Mesothelial cell of epicardium (in vitro differentiated cells): ENCODE results near the gene SMG6. TPM values are rescaled to one million over a fixed set of nuclear protein-coding genes. Genes with fewer than 3 reads are reported as not detected.

Experiments used
- DNase-seq, 2 experiments: peaks; one replicate each; pipeline ENCODE4 v3.0.0; 2021; ENCODE audit warnings: low spot score in 2 of 2; ENCODE audit not compliant: unreplicated experiment in 2 of 2
- H3K27ac Mint-ChIP-seq: 2 replicates; pipeline ENCODE4 v1.8.0; 2021; ENCODE audit warnings: mixed read lengths
- H3K27me3 Mint-ChIP-seq: 2 replicates; pipeline ENCODE4 v1.8.0; 2021; ENCODE audit warnings: low read depth, mixed read lengths
- H3K36me3 Mint-ChIP-seq: 2 replicates; pipeline ENCODE4 v1.8.0; 2021; ENCODE audit warnings: mixed read lengths
- H3K4me1 Mint-ChIP-seq: 2 replicates; pipeline ENCODE4 v1.8.0; 2021; ENCODE audit warnings: mixed read lengths
- H3K4me3 Mint-ChIP-seq: 2 replicates; pipeline ENCODE4 v1.8.0; 2021; ENCODE audit warnings: mild to moderate bottlenecking, moderate library complexity, mixed read lengths
- H3K9me3 Mint-ChIP-seq: 2 replicates; pipeline ENCODE4 v1.8.0; 2021; ENCODE audit warnings: mixed read lengths
- CTCF ChIP-seq: fragments of 200-600 bp; sonication (generic); IDR thresholded peaks from one replicate; pipeline ENCODE4 v1.5.0; 2021; ENCODE audit warnings: antibody characterized with exemption; ENCODE audit not compliant: unreplicated experiment
- total RNA-seq: library from RNA; stranded (reverse); gene quantifications from 3 replicates; pipeline ENCODE4 v1.2.1, GENCODE V29; 2021

Gene SMG6
- total RNA-seq, 1 donor from 2014 or later = 58.3 TPM

- no peak for TF ChIP-seq CTCF
- Mint-ChIP-seq H3K27me3 (peaks cover 23% of the 10 kb centered on the region), H3K27ac (no peak overlapping the region)
Measured at GRCh38 chr17:2055292-2056205, 248.0 kb downstream of the SMG6 start.

GRCh38 chr17:2054512-2055291 is 248.9 kb downstream of the SMG6 start, which contains the start of gene HIC1:
TSS of gene HIC1 (plus strand) at chr17:2055103. CDS start at chr17:2056691, 1,588 bp downstream.
- H3K27me3 Mint-ChIP-seq = peaks cover 23% of the 10 kb centered on the region
- H3K4me1 Mint-ChIP-seq = peaks cover 25% of the 10 kb centered on the region
- H3K36me3 Mint-ChIP-seq = peaks cover 5% of the 10 kb centered on the region
- TF ChIP-seq CTCF = peak; percentile 96
- H3K27ac Mint-ChIP-seq = peak within 1 kb of the TSS; percentile 67
- DNase-seq = peak; percentile 80 to 91
- H3K4me3 Mint-ChIP-seq = peak within 1 kb of the TSS; percentile 72
- H3K9me3 Mint-ChIP-seq = no peaks in the 10 kb centered on the region

More at GRCh38 chr17:2055292-2056205, 248.0 kb downstream of the SMG6 start:
- H3K36me3 Mint-ChIP-seq = peaks cover 11% of the 10 kb centered on the region
- no peaks in the 10 kb centered on the region for H3K9me3 Mint-ChIP-seq
- H3K4me1 Mint-ChIP-seq = peaks cover 32% of the 10 kb centered on the region
- peak overlapping the region; percentile 73 for H3K4me3 Mint-ChIP-seq
- no peak for DNase-seq

- no peak for TF ChIP-seq CTCF
- H3K4me3 Mint-ChIP-seq = peak overlapping the region; percentile 72
- peak overlapping the region; percentile 67 for H3K27ac Mint-ChIP-seq
- DNase-seq = no peak
- H3K4me1 Mint-ChIP-seq = peaks cover 23% of the 10 kb centered on the region
- H3K9me3 Mint-ChIP-seq = no peaks in the 10 kb centered on the region
- peaks cover 23% of the 10 kb centered on the region for H3K27me3 Mint-ChIP-seq
- peaks cover 2% of the 10 kb centered on the region for H3K36me3 Mint-ChIP-seq
Measured at GRCh38 chr17:2054262-2054511, 249.4 kb downstream of the SMG6 start.

GRCh38 chr17:2053380-2054261 is 250.0 kb downstream of the SMG6 start:
- Mint-ChIP-seq H3K9me3 (no peaks in the 10 kb centered on the region), H3K4me3 (peak overlapping the region; percentile 72), H3K27me3 (peaks cover 28% of the 10 kb centered on the region), H3K4me1 (peaks cover 25% of the 10 kb centered on the region), H3K36me3 (peaks cover 2% of the 10 kb centered on the region), H3K27ac (peak overlapping the region; percentile 47)
- DNase-seq = peak in 1 of 2 experiments; percentile 71
- no peak for TF ChIP-seq CTCF

- Mint-ChIP-seq H3K9me3 (no peaks in the 10 kb centered on the region), H3K27me3 (peaks cover 35% of the 10 kb centered on the region), H3K4me1 (peaks cover 23% of the 10 kb centered on the region), H3K4me3 (peak overlapping the region; percentile 51), H3K27ac (peak overlapping the region; percentile 16), H3K36me3 (no peaks in the 10 kb centered on the region)
- no peak for TF ChIP-seq CTCF
- no peak for DNase-seq
Measured at GRCh38 chr17:2051933-2052559, 251.5 kb downstream of the SMG6 start.
